Superior temporal gyrus (tissue), 1 donor: Measurements from ENCODE around the gene NPAS3.

Experiments
- DNase-seq: peaks from one replicate; pipeline ENCODE4 v3.0.0-alpha.2; 2016; ENCODE audit errors: extremely low spot score

NPAS3 gene

DNA sequence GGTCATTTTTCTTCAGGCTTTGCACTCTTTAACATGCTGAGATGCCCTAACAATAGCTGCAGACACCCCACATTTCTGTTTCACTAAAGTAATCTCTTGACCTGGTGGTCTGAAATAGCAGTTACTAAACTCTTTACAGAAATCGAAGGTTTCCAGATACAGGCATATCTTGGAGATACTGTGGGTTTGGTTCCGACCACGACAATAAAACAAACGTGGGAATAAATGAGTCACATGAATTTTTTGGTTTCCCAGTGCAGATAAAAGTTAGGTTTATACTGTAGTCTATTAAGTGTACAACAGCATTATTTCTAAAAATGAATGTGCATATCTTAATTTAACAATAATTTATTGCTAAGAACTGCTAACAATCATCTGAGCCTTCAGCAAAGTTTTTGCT is 803.5 kb downstream of the NPAS3 start:
- no peak for DNase-seq

DNA sequence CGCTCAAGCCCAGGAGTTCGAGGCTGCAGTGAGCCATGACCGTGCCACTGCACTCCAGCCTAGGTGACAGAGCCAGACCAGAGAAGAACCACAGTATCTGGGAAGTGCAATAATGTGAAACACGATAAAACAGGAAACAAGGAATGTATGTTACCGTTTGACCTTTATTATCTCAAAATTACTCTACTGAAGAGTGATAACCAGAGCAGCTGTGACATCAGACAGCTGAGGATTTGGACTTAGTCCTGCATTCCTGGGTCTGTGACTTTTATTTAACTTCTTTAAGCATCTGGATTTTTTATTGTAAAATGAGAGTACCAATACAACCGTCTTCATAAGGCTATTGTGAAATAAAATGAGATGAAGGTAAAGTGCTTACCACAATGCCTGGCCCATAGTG is 806.5 kb downstream of the NPAS3 start:
- DNase-seq = no peak

- no peak for DNase-seq
These were observed 809.1 kb downstream of the NPAS3 start for GRCh38 chr14:33747749-33748148.

- no peak for DNase-seq
These were observed 815.6 kb downstream of the NPAS3 start for GRCh38 chr14:33754261-33754660.

DNA sequence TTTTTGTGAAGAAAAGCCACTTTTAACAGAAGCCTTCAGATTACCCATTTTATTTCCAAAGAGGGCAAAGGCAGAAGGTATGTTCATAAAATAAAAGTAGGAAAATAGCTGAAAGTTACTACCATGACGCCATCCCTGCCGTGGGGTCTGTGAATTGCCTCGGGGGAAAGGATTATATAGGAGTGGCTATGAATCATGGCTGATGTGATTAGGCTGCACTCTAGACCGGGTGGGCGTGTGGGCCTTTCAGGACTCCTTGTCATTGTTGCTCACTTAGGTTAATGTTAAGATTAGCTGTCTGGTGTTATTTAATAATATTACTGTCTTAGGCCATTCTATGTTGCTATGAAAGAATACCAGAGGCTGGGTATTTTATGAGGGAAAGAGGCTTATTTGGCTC is 816.7 kb downstream of the NPAS3 start:
- DNase-seq = no peak

DNA sequence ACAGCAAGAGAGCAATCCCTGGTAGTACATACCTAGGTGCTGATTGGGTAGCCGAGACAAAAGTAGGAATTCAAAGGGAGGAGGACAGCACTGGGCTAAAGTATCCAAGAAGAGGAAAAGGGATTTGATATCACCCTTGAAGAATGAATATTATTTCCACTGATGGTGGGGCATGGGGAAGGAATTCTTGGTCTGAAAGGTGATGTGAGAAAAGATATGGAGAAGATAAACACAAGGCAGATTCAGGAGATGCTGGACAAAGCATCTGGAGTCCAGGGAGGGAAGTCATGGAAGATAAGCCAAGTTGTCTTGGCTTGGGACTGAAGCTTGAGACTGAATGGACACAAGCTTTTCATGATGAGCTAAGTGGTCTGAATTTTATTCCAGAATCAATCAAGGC is 818.2 kb downstream of the NPAS3 start:
- DNase-seq = no peak

DNA sequence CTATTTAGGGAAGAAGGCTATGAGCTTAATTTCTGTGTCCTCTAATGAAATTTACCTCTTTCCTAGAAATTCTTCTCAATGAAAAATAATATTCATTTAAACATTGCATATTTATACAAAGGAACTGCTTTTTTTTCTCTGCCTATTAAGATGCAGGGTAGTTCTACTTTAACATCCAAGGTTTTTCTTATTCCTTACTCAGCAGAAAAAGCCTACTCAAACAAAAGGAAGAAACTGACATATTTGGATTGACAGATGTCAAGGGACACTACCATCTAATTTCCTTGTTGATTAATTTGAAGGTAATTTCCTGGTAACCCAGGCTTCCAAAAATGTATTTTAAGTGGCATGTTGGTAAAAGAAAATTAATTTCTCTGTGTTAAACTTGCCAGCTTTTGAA is 819.9 kb downstream of the NPAS3 start:
- no peak for DNase-seq

DNA sequence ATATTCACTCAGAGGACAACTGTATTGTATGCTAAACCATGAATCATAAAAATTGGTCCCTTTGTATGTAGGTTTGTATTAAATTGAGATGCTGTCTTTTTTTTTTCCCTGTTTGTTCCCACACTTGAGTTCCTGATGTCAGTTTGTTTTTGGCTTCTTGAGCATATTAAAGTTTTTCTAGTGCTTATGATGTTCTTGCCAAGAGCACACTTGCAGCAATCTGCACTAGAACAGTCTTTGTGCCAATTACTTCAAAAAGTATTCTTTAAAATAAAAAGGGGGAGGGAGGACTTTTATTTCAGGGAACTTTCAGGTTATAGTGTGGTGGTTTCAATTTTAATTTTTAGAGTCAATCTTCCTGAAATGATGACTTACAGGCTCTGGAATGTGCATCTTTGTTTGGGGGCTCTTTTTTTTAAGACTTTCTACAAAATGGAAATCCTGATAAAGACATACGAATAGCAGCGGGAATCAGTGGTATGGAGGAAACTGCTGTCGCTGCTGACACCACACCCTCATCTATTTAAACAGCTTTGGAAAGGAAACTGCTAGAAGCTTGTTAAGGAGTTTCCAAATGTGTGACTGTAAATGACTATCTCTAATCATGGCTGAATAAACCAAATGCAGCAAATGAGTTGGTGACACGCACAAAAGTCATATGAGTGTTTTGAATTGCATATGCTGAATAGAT is 823.6 kb downstream of the NPAS3 start:
- peak; percentile 50 for DNase-seq

DNA sequence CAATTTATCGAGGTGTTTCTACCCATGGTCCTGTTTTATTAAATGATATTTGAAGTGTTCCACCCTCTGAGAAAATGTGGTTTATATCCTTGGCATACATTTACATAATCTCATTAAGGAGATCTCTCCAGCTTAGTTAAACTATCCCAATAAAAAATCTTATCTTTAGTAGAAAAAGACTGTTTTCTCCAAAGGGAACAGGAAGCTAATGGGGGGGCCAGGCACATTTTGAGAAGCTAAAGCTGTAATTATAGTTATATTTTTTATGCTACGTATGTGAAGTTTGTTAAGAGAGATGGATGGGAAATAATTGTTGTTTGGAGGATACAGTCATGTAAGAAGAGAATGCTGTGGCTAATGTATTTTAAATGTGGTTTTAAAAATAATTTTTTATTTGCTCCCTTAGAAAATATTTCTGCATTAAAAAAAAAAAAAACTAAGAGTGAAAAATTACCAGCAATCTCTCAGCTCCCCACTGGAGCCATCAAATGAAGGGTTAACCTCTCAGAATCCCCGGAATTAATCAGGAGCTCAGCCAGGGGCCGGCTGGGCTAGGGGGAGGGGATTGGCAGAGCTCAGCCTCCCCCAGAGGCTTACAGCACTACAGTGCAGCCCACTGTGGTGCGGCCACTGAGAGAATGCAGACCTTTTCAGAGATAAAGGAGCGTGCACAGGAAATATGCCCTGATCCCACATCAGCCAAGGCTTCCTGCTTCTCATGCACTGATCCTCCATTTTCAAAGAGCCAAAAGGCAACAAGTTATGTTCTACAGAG is 826.4 kb downstream of the NPAS3 start:
- DNase-seq = peak; percentile 8

- DNase-seq = peak; percentile 63
These were observed 829.1 kb downstream of the NPAS3 start for GRCh38 chr14:33767586-33768457.

DNA sequence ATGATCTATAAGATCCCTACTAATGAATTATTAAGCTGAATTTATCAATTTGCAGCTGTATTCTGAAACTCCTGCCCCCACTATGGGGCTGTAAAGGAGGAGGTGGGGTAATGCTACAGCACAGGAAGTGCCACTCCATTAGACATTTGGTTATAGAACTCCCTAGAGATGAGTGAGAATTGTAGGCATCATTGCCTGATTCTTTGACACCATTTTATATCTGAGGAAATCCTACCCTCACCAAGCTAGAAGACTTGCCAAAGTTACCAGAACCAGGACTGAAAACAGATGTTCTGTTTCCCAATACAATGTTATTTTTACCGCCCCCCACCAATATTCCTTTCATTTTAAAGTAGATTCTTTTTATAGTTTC is 829.8 kb downstream of the NPAS3 start:
- no peak for DNase-seq

- DNase-seq = no peak
These were observed 834.7 kb downstream of the NPAS3 start for GRCh38 chr14:33773205-33774030.

- DNase-seq = no peak
These were observed 835.5 kb downstream of the NPAS3 start for GRCh38 chr14:33774161-33774560.

- no peak for DNase-seq
These were observed 836.2 kb downstream of the NPAS3 start for GRCh38 chr14:33774723-33775470.

GRCh38 chr14:33776871-33777270 is 838.2 kb downstream of the NPAS3 start:
- DNase-seq = no peak

GRCh38 chr14:33777681-33778080 is 839.0 kb downstream of the NPAS3 start:
- no peak for DNase-seq

GRCh38 chr14:33780035-33780434 is 841.4 kb downstream of the NPAS3 start:
- DNase-seq = no peak

DNA sequence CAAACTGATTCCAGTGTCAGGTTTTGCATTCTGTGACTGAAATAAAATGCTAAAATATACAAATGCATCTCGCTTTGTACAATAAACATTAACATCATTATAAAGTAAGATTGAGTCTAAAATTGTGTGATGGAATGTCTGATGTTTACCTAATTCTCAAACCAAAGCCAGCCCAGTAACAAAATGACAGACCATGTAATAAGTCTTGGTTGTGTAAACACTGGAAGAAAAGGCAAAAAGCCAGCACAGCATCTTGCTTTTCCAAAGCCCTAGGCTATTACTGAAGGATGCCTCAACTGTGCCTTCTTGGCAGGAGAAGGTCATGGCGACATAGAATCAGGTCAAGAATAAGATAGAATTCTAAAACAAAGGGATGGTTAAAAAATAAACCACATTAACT is 842.6 kb downstream of the NPAS3 start:
- DNase-seq = no peak

DNA sequence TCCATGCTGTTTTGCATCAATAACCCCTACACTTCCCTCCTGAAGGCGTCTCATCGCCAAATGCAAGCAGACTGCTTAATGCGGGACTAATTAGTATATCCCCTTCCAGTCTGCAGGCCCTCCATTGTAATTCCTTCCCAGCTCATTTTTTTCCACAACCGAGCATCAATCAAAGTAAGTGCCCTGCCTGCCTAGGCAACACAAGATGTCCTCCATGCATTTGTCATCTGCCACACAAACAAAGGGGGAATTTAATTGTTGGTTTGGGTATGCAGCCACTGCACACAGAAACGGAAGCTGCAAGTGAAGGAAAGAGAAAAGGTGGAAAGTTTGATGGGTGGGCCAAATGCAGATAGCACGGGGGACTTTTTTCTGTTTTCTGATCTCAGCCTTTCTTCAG is 844.2 kb downstream of the NPAS3 start:
- no peak for DNase-seq

GRCh38 chr14:33786091-33786825 is 847.6 kb downstream of the NPAS3 start:
- DNase-seq = no peak
